IPS DF 4.7 (cell line): ENCODE data around the gene CCDC86.

Experiments
- DNase-seq: peaks from one replicate; pipeline ENCODE4 v3.0.0-alpha.2; 2013; ENCODE audit warnings: low spot score; ENCODE audit errors: extremely low read depth

Gene CCDC86

GRCh38 chr11:60852117-60852981, 10.4 kb downstream of the CCDC86 start:
- no peak for DNase-seq

GRCh38 chr11:60852982-60853950, 11.4 kb downstream of the CCDC86 start:
- no peak for DNase-seq

DNA sequence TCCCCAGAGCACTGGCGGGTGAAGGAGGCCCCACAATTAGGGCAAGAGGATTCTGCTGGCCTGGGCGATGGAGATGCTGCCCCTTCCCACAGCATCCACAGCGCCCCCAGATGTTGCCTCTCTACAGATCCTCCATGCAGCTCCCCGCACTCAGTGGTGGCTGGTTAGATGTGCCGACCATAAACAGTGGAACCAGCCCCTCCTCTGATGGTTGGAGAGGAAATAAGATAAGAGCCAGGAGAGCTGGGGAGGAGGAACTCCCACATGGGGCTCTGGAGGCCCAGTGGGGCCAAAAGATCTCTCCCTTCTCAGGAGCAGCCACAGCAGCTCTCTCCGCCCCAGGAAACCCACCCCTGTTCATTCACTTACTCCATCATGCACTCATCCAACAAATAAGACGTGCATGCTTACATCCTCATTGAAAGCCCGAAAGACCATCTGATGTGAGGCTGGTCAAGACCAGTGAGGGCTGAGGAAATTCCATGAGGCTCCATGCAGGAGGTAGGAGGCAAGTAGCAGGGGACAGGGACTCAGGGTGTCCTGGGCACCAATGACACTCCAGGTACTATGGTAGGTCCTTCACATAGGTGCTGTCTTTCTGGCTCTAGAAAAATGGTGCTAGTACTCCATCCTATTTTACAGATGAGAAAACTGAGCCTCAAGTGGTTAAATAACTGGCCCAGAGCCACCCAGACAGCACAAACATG, 12.4 kb downstream of the CCDC86 start:
- DNase-seq = no peak

GRCh38 chr11:60854847-60855725, 13.2 kb downstream of the CCDC86 start:
- DNase-seq = no peak

- DNase-seq = no peak
Measured at GRCh38 chr11:60855726-60856633, 14.1 kb downstream of the CCDC86 start, which contains the start of gene PTGDR2. TSS of gene PTGDR2 (minus strand) at chr11:60855950. CDS start at chr11:60853722, 2,228 bp downstream.

DNA sequence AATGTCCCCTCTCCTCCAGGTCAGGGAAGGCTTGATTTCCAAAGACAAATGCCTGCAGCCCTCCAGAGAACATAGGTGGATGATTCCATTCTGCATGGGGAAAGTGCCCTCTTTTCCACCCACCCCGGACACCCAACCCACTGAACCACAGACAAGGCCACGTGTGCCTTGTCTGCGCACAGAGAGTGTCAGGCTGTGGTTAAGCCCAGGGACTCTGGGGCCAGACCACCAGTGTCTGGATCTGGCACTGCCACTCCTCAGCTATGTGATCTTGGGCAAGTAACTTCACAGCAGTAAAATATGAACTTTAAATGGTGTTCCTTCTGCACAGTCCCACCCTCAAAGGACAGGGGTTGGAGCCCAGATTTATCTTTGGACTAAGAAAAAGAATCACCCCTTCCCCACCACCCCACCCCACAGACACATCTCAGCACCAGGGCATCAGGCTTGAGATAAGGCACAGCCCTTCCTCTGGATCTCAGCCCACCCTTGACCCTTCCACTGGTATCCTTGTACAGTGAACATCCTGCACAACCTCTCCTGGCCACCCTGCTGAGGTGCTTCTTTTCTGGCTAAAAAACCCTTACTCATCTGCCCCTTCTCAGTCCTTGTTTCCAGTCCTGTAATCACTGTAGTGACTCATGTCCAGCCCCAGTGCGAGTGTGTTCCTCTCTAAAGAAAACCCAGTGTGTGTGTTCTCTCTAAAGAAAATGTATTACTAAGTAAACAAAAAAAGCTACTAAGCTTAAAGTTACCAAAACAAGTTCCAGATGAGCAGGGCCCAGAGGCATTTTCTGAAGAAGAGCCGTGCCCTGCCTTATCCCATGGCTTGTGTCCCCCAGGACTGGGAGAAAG, 15.7 kb downstream of the CCDC86 start:
- DNase-seq = no peak

DNA sequence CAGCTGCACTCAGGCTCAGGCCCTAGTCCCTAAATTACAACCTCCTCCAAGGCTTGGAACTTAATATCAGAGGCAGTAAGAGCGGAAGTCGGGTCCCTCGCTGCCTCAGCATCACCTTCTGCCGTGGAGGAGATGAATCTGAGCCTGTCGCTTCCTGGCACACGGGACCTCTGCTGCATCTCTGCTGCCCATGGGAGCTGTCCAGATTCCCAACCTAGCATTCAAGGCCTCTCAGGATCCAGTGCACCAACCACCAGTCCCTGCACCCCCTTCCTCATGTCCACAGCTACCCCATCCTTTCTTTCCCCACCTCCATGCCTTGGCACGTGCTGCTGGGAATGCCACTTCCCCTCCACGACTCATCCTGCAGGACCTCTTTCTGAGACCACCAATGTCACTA, 16.3 kb downstream of the CCDC86 start:
- no peak for DNase-seq

GRCh38 chr11:60858731-60859464, 17.0 kb downstream of the CCDC86 start:
- no peak for DNase-seq

GRCh38 chr11:60859616-60860250, 17.8 kb downstream of the CCDC86 start:
- DNase-seq = no peak

GRCh38 chr11:60860943-60861342, 19.0 kb downstream of the CCDC86 start:
- no peak for DNase-seq

GRCh38 chr11:60862171-60862570, 20.3 kb downstream of the CCDC86 start:
- no peak for DNase-seq

DNA sequence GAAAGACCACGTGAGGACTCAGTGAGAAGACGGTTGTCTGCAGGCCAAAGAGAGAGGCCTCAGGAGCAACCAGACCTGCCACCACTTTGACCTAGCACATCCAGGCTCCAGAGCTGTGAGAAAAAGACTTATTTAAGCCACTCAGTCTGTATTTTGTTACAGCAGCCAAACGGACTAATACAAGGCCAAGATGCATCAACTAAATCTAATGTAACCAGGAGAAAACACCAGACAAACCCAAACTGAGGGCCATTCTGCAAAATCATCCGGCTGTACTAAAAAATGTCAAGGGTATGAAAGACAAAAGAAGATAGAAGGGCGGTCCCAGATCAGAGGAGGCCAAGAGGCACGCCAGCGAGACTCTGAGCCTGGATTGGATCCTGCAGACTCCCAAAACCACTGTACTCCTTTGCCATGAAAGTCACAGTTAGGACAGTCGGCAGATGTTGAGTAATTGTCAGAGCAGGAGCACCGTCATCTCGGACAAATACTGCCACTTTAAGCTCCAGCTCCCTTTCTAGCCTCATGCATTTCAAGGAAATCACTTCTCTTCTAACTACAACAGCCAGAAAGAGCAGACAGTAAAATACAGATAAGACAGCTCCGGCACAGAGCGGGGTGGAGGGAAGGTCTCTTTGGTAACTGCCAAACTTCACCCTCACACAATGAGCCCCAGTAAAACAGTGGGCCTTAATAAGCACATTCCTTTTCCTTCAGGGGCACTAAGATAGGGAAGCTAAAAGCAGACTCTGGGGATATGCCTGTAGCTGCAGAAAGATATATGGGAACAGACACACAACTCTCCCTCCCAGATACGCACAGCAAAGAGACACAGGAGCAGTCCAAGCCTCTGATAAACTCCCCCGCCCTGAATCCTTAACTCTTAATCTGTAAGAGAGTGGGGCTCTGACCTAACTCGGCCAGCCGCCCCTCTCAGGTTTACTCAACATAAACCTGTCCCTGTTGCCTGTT, 21.9 kb downstream of the CCDC86 start:
- no peak for DNase-seq

DNA sequence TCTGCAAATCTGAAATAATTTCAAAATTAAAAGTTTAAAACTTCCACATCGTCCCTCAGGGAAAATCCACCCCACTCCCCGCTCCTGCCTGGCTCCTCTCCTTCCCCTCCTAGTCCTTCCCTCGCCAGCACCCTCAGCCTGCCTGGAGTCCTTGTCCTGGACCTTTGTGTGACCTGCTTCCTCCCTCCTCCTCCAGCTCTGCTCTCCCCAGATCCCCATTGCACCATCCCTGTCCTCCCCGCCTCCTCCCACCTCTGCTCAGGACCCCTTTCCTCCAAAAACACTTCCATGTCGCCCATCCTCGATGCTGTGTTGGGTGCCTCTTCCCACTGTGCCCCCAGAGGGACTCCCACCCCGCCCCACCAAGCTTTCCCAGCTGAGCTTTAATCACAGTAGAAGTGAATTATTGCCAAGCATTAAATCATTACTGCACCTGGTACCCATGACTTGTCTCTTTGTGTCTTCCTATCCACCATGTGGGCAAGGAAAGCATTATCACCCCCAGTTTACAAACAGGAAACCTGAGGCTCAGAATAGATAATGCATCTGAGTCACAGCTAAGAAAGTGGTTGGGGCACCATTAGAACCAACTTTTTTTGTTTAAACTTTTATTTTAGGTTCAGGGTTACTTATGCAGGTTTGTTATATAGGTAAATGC, 23.1 kb downstream of the CCDC86 start:
- no peak for DNase-seq

DNA sequence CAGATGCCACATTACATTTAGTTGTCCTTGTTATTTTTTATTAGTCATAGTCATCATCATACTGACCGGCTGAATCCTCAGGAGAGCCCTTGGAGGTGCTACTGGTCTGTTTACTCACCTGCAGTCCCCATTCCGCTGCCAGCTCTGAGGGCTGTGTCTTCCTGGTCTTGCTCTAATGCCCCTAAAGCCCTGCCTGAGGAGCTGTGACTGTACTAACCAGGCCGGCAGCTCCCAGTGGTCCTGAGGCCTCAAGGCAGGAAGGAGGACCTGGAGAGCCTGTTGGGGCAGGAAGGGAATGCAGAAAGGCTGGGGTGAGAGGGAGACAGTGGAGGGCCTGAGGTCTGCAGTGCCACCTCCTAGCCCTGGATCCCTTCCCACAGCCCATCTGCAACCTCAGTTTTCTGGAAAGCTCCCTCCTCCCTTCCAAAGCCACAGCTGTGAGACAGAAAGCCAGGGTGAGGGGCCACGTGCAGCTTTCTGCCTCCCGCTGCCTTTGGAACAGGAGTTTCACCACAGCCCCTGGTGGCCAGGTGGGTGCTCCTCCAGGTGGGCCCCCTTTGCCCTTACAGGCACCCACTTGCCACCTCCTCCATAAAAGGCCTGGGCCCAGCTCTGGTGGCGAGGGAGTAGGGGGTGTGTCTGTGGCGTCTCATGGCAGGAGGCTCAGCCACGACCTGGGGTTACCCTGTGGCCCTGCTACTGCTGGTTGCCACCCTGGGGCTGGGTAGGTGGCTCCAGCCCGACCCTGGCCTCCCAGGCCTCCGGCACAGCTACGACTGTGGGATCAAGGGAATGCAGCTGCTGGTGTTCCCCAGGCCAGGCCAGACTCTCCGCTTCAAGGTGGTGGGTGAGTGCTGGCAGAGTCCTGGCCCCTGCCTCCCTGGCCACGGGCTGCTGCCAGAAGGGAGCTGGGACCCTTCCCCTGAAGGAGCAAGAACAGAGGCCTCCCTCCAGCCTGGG, 25.3 kb downstream of the CCDC86 start, which contains the start of gene ZP1:
ZP1 (plus strand) TSS at position 632 of the 960 bp plus-strand sequence; CDS start at position 652, 20 bp downstream.
- DNase-seq = no peak
